GM23338 (cell line): ENCODE measurements around the gene SIAE. TPM values are rescaled to one million over a fixed set of nuclear protein-coding genes. Genes with fewer than 3 reads are reported as not detected.

ENCODE experiments used
- ATAC-seq: fragments of 200-7000 bp; cut with Tn5 transposase; 3 replicates; pipeline ENCODE4 v1.9.1; 2020
- DNase-seq: peaks from one replicate; pipeline ENCODE4 v3.0.0-alpha.2; 2015; ENCODE audit warnings: low spot score
- H2AFZ ChIP-seq: fragments of 200-600 bp; sonication (generic); 2 replicates; pipeline ENCODE4 v1.8.0; 2016; ENCODE audit warnings: antibody characterized with exemption, mild to moderate bottlenecking, moderate library complexity
- H3F3A ChIP-seq: fragments of 200-600 bp; sonication (generic); replicated peaks from 2 replicates; pipeline ENCODE4 v1.8.0; 2017; ENCODE audit warnings: antibody characterized with exemption, mixed run types, low read depth
- H3K27ac ChIP-seq: fragments of 200-600 bp; sonication (generic); 2 replicates; pipeline ENCODE4 v1.6.1; 2016; ENCODE audit warnings: low read depth
- H3K27me3 ChIP-seq: fragments of 200-600 bp; sonication (generic); 2 replicates; pipeline ENCODE4 v1.8.0; 2016; ENCODE audit warnings: mild to moderate bottlenecking, mixed run types, moderate library complexity; ENCODE audit not compliant: insufficient read depth
- H3K36me3 ChIP-seq: fragments of 200-600 bp; sonication (generic); 2 replicates; pipeline ENCODE4 v1.8.0; 2016; ENCODE audit warnings: mild to moderate bottlenecking; ENCODE audit not compliant: insufficient read depth
- H3K4me1 ChIP-seq: fragments of 200-600 bp; sonication (generic); 2 replicates; pipeline ENCODE4 v1.8.0; 2016; ENCODE audit warnings: mild to moderate bottlenecking, moderate library complexity; ENCODE audit not compliant: insufficient read depth
- H3K4me2 ChIP-seq: fragments of 200-600 bp; sonication (generic); 2 replicates; pipeline ENCODE4 v1.7.1; 2017; ENCODE audit warnings: mixed run types
- H3K4me3 ChIP-seq: fragments of 200-600 bp; sonication (generic); 2 replicates; pipeline ENCODE4 v1.6.1; 2016; ENCODE audit warnings: mixed run types
- H3K79me2 ChIP-seq: fragments of 200-600 bp; sonication (generic); replicated peaks from 2 replicates; pipeline ENCODE4 v1.8.0; 2017; ENCODE audit warnings: mild to moderate bottlenecking; ENCODE audit not compliant: insufficient read depth
- H3K9me2 ChIP-seq: fragments of 200-600 bp; sonication (generic); 2 replicates; pipeline ENCODE4 v1.8.0; 2017; ENCODE audit not compliant: insufficient read depth
- H4K20me1 ChIP-seq: fragments of 200-600 bp; sonication (generic); replicated peaks from 2 replicates; pipeline ENCODE4 v1.8.0; 2017; ENCODE audit warnings: mild to moderate bottlenecking; ENCODE audit not compliant: insufficient read depth
- H3K27ac Mint-ChIP-seq: 2 replicates; pipeline ENCODE4 v1.8.0; 2020; ENCODE audit warnings: inconsistent platforms, mild to moderate bottlenecking, moderate library complexity, mixed read lengths
- H3K27me3 Mint-ChIP-seq: 3 replicates; pipeline ENCODE4 v1.8.0; 2022; ENCODE audit warnings: low read depth, mild to moderate bottlenecking, moderate library complexity, mixed read lengths, inconsistent platforms; ENCODE audit not compliant: insufficient read depth, poor library complexity
- H3K36me3 Mint-ChIP-seq: 3 replicates; pipeline ENCODE4 v1.8.0; 2021; ENCODE audit warnings: low read depth, mild to moderate bottlenecking, inconsistent platforms, moderate library complexity, mixed read lengths
- H3K4me1 Mint-ChIP-seq: 3 replicates; pipeline ENCODE4 v1.8.0; 2020; ENCODE audit warnings: mild to moderate bottlenecking, inconsistent platforms, mixed read lengths
- H3K4me3 Mint-ChIP-seq: 3 replicates; pipeline ENCODE4 v1.8.0; 2021; ENCODE audit warnings: moderate library complexity, mild to moderate bottlenecking, inconsistent platforms, mixed read lengths
- H3K9me3 Mint-ChIP-seq: 3 replicates; pipeline ENCODE4 v1.8.0; 2020; ENCODE audit warnings: moderate library complexity, mild to moderate bottlenecking, inconsistent platforms, mixed read lengths
- EZH2 ChIP-seq: fragments of 200-600 bp; sonication (generic); IDR thresholded peaks from one replicate; pipeline ENCODE4 v1.8.0; 2017; ENCODE audit warnings: antibody characterized with exemption, mild to moderate bottlenecking, low read depth; ENCODE audit not compliant: unreplicated experiment
- JUNB ChIP-seq: IDR thresholded peaks from one replicate; pipeline ENCODE4 v1.6.1; 2016; ENCODE audit warnings: antibody characterized with exemption; ENCODE audit not compliant: unreplicated experiment
- NANOG ChIP-seq: IDR thresholded peaks from 2 replicates; pipeline ENCODE4 v1.6.1; 2016; ENCODE audit warnings: antibody characterized with exemption, borderline replicate concordance
- ZNF114 ChIP-seq: fragments of 250-450 bp; sonication (Bioruptor Pico); IDR thresholded peaks from 2 replicates; pipeline ENCODE4 v1.5.0; 2020; ENCODE audit warnings: mild to moderate bottlenecking, moderate library complexity
- ZNF331 ChIP-seq: fragments of 250-450 bp; sonication (Bioruptor Pico); IDR thresholded peaks from 2 replicates; pipeline ENCODE4 v1.5.0; 2020; ENCODE audit warnings: low read depth, mild to moderate bottlenecking, moderate library complexity
- polyA plus RNA-seq: library from polyadenylated mRNA; unstranded; fragments of >200 nt; fragmentation: Nextera tagmentation; extraction: Ambion mirVana; gene quantifications from 2 replicates; pipeline ENCODE4 v1.2.1, GENCODE V29; 2016
- total RNA-seq: library from RNA; depleted of rRNA; stranded (reverse); fragments of >200 nt; shearing (Covaris generic); gene quantifications from 2 replicates; pipeline ENCODE4 v1.2.3, GENCODE V29; 2014
- TF ChIP-seq, protein P1 (sequence below), 2 experiments: fragments of 200-600 bp in 1 of 2; sonication (generic) in 1 of 2; conservative IDR thresholded peaks; 2 replicates each; pipeline versions ENCODE4 v1.5.1 to v1.6.1; 2016 to 2017; ENCODE audit warnings: antibody characterized with exemption in 2 of 2, low read depth in 2 of 2, mild to moderate bottlenecking in 2 of 2, moderate library complexity in 1 of 2
- TF ChIP-seq, protein P2 (sequence below): fragments of 250-450 bp; sonication (Bioruptor Pico); IDR thresholded peaks from 2 replicates; pipeline ENCODE4 v1.5.0; 2020; ENCODE audit warnings: mild to moderate bottlenecking, moderate library complexity

The SIAE gene
- total and polyA plus RNA-seq, 2 experiments from 2014 or later = 1.1 to 1.7 TPM

GRCh38 chr11:124639186-124639585, 34.4 kb downstream of the SIAE start:
- DNase-seq (no peak), ATAC-seq (no peak)
- H3K36me3 ChIP-seq = no peaks in the 10 kb centered on the region
- H3K4me2 ChIP-seq = no peak overlapping the region; the same call in 1 of the 2 replicates
- no peak overlapping the region for H3K27ac Mint-ChIP-seq
- TF ChIP-seq JUNB (no peak), EZH2 (no peak), ZNF114 (CRISPR knock-in tag) (no peak), NANOG (no peak), ZNF331 (no peak)
- TF ChIP-seq, protein P1, sequence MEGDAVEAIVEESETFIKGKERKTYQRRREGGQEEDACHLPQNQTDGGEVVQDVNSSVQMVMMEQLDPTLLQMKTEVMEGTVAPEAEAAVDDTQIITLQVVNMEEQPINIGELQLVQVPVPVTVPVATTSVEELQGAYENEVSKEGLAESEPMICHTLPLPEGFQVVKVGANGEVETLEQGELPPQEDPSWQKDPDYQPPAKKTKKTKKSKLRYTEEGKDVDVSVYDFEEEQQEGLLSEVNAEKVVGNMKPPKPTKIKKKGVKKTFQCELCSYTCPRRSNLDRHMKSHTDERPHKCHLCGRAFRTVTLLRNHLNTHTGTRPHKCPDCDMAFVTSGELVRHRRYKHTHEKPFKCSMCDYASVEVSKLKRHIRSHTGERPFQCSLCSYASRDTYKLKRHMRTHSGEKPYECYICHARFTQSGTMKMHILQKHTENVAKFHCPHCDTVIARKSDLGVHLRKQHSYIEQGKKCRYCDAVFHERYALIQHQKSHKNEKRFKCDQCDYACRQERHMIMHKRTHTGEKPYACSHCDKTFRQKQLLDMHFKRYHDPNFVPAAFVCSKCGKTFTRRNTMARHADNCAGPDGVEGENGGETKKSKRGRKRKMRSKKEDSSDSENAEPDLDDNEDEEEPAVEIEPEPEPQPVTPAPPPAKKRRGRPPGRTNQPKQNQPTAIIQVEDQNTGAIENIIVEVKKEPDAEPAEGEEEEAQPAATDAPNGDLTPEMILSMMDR (conservative IDR thresholded peaks at IDR 0.05; ENCODE audit: low read depth in 2 of 2) = no peak
- TF ChIP-seq, protein P2, sequence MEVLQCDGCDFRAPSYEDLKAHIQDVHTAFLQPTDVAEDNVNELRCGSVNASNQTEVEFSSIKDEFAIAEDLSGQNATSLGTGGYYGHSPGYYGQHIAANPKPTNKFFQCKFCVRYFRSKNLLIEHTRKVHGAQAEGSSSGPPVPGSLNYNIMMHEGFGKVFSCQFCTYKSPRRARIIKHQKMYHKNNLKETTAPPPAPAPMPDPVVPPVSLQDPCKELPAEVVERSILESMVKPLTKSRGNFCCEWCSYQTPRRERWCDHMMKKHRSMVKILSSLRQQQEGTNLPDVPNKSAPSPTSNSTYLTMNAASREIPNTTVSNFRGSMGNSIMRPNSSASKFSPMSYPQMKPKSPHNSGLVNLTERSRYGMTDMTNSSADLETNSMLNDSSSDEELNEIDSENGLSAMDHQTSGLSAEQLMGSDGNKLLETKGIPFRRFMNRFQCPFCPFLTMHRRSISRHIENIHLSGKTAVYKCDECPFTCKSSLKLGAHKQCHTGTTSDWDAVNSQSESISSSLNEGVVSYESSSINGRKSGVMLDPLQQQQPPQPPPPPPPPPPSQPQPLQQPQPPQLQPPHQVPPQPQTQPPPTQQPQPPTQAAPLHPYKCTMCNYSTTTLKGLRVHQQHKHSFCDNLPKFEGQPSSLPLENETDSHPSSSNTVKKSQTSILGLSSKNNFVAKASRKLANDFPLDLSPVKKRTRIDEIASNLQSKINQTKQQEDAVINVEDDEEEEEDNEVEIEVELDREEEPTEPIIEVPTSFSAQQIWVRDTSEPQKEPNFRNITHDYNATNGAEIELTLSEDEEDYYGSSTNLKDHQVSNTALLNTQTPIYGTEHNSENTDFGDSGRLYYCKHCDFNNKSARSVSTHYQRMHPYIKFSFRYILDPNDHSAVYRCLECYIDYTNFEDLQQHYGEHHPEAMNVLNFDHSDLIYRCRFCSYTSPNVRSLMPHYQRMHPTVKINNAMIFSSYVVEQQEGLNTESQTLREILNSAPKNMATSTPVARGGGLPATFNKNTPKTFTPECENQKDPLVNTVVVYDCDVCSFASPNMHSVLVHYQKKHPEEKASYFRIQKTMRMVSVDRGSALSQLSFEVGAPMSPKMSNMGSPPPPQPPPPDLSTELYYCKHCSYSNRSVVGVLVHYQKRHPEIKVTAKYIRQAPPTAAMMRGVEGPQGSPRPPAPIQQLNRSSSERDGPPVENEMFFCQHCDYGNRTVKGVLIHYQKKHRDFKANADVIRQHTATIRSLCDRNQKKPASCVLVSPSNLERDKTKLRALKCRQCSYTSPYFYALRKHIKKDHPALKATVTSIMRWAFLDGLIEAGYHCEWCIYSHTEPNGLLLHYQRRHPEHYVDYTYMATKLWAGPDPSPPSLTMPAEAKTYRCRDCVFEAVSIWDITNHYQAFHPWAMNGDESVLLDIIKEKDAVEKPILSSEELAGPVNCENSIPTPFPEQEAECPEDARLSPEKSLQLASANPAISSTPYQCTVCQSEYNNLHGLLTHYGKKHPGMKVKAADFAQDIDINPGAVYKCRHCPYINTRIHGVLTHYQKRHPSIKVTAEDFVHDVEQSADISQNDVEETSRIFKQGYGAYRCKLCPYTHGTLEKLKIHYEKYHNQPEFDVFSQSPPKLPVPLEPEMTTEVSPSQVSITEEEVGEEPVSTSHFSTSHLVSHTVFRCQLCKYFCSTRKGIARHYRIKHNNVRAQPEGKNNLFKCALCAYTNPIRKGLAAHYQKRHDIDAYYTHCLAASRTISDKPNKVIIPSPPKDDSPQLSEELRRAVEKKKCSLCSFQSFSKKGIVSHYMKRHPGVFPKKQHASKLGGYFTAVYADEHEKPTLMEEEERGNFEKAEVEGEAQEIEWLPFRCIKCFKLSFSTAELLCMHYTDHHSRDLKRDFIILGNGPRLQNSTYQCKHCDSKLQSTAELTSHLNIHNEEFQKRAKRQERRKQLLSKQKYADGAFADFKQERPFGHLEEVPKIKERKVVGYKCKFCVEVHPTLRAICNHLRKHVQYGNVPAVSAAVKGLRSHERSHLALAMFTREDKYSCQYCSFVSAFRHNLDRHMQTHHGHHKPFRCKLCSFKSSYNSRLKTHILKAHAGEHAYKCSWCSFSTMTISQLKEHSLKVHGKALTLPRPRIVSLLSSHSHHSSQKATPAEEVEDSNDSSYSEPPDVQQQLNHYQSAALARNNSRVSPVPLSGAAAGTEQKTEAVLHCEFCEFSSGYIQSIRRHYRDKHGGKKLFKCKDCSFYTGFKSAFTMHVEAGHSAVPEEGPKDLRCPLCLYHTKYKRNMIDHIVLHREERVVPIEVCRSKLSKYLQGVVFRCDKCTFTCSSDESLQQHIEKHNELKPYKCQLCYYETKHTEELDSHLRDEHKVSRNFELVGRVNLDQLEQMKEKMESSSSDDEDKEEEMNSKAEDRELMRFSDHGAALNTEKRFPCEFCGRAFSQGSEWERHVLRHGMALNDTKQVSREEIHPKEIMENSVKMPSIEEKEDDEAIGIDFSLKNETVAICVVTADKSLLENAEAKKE (CRISPR knock-in tag) = no peak
- H3K4me3 Mint-ChIP-seq = no peak overlapping the region
- H3K27ac ChIP-seq = no peak overlapping the region
- H3K4me3 ChIP-seq = no peak overlapping the region
- H3K79me2 ChIP-seq = no peaks in the 10 kb centered on the region
- no peaks in the 10 kb centered on the region for H3F3A ChIP-seq
- H3K9me2 ChIP-seq = peaks cover 11% of the 10 kb centered on the region; the same call in 1 of the 2 replicates
- H4K20me1 ChIP-seq = no peaks in the 10 kb centered on the region; the same call in none of the 2 replicates
- H3K36me3 Mint-ChIP-seq = peaks cover 20% of the 10 kb centered on the region; the same call in 2 of the 3 replicates
- no peaks in the 10 kb centered on the region for H3K4me1 ChIP-seq
- H3K9me3 Mint-ChIP-seq = peaks cover 6% of the 10 kb centered on the region; the same call in 1 of the 3 replicates
- H2AFZ ChIP-seq = no peak overlapping the region
- H3K27me3 Mint-ChIP-seq = peaks cover 6% of the 10 kb centered on the region
- H3K27me3 ChIP-seq = no peaks in the 10 kb centered on the region
- peaks cover 8% of the 10 kb centered on the region; the same call in 2 of the 3 replicates for H3K4me1 Mint-ChIP-seq
